ENCODE results near the gene INTS15.

- TF ChIP-seq CTCF (conservative IDR thresholded peaks at IDR 0.05) (no peak), EZH2 (IDR thresholded peaks at IDR 0.05; ENCODE audit: low read depth) (no peak)
These were observed 18.6 kb upstream of the INTS15 start for GRCh38 chr7:6571160-6571779.
